NCI-H524 treated with DMSO at 0.1 percent for 48 hours (cell line): ENCODE measurements around the gene TBX2.

Source experiments
- DNase-seq: peaks from one replicate; lab custom pipeline; 2025; lab: John Stamatoyannopoulos, UW

The TBX2 gene

GRCh38 chr17:61387511-61388305 lies 11.9 kb upstream of the TBX2 start:
- DNase-seq = no peak

- DNase-seq = no peak
Observed at GRCh38 chr17:61388561-61389356, 10.9 kb upstream of the TBX2 start.

GRCh38 chr17:61389670-61390478 lies 9.8 kb upstream of the TBX2 start:
- no peak for DNase-seq

- no peak for DNase-seq
Observed at GRCh38 chr17:61390479-61390791, 9.2 kb upstream of the TBX2 start.

GRCh38 chr17:61391595-61392291 lies 7.9 kb upstream of the TBX2 start:
- no peak for DNase-seq

- no peak for DNase-seq
Observed at GRCh38 chr17:61392679-61393078, 7.0 kb upstream of the TBX2 start.

- no peak for DNase-seq
Observed at GRCh38 chr17:61393550-61393903, 6.1 kb upstream of the TBX2 start.

- peak; percentile 47 for DNase-seq
Observed at GRCh38 chr17:61393904-61394629, 5.6 kb upstream of the TBX2 start.

- no peak for DNase-seq
Observed at GRCh38 chr17:61394630-61395408, 4.8 kb upstream of the TBX2 start.

GRCh38 chr17:61395409-61395982 lies 4.1 kb upstream of the TBX2 start:
- DNase-seq = no peak

GRCh38 chr17:61395983-61396585 lies 3.6 kb upstream of the TBX2 start:
- DNase-seq = no peak

GRCh38 chr17:61396586-61397085 lies 3.0 kb upstream of the TBX2 start:
- no peak for DNase-seq

GRCh38 chr17:61397086-61397842 lies 2.4 kb upstream of the TBX2 start:
- DNase-seq = no peak

- DNase-seq = no peak
Observed at GRCh38 chr17:61398721-61399130, 917 bp upstream of the TBX2 start.

GRCh38 chr17:61400066-61400716 lies 548 bp downstream of the TBX2 start:
- DNase-seq = no peak

- no peak for DNase-seq
Observed at GRCh38 chr17:61400717-61401388, 1.2 kb downstream of the TBX2 start.

- DNase-seq = no peak
Observed at GRCh38 chr17:61401389-61402072, 1.9 kb downstream of the TBX2 start.
